H1 (cell line): ENCODE results near the gene GDPD5. TPM values are rescaled to one million over a fixed set of nuclear protein-coding genes. Genes with fewer than 3 reads are reported as not detected.

Experiments
- CTCF ChIA-PET: fragments of 300-600 bp; sonication (Branson Sonifier 250); formaldehyde crosslinking; loops from one replicate; lab custom pipeline; 2021; ENCODE audit not compliant: partially characterized antibody; lab: Charles Lee
- POLR2A ChIA-PET: fragments of 300-600 bp; sonication (Branson Sonifier 250); formaldehyde crosslinking; loops from one replicate; lab custom pipeline; 2021; ENCODE audit warnings: inconsistent platforms; ENCODE audit not compliant: partially characterized antibody; lab: Charles Lee
- DNase-seq, 2 experiments: peaks; one replicate each; pipeline versions ENCODE4 v3.0.0 to v3.0.0-alpha.2; 2010 to 2022; ENCODE audit warnings: low spot score in 2 of 2, low read depth in 1 of 2, mixed read lengths in 1 of 2
- FAIRE-seq: peaks from 2 replicates; lab custom pipeline; 2011; peaks lifted over from hg19 to GRCh38; lab: Jason Lieb, UNC
- H2AFZ ChIP-seq: 2 replicates; pipeline ENCODE4 v1.8.1; 2012; ENCODE audit warnings: low read length, inconsistent platforms
- H2AK5ac ChIP-seq: 2 replicates; pipeline ENCODE4 v1.6.1; 2013; ENCODE audit warnings: low read depth, low read length
- H2BK120ac ChIP-seq: replicated peaks from 2 replicates; pipeline ENCODE3; 2013; ENCODE audit warnings: low read depth, low read length, inconsistent platforms
- H2BK12ac ChIP-seq: 2 replicates; pipeline ENCODE4 v1.6.1; 2013; ENCODE audit warnings: low read depth, low read length
- H2BK15ac ChIP-seq: 2 replicates; pipeline ENCODE4 v1.6.1; 2013; ENCODE audit warnings: low read length
- H2BK20ac ChIP-seq: 2 replicates; pipeline ENCODE4 v1.6.1; 2013; ENCODE audit warnings: low read length
- H2BK5ac ChIP-seq: 2 replicates; pipeline ENCODE4 v1.6.1; 2013; ENCODE audit warnings: low read depth, low read length
- H3K14ac ChIP-seq: 2 replicates; pipeline ENCODE4 v1.6.1; 2013; ENCODE audit warnings: inconsistent platforms; ENCODE audit not compliant: insufficient read length
- H3K18ac ChIP-seq: 2 replicates; pipeline ENCODE4 v1.6.1; 2013; ENCODE audit warnings: low read length; ENCODE audit errors: extremely low read depth
- H3K23ac ChIP-seq: 2 replicates; pipeline ENCODE4 v1.6.1; 2013; ENCODE audit warnings: inconsistent platforms; ENCODE audit not compliant: insufficient read length
- H3K23me2 ChIP-seq: 2 replicates; pipeline ENCODE4 v1.6.1; 2013; ENCODE audit warnings: low read depth, low read length
- H3K27ac ChIP-seq: 2 replicates; pipeline ENCODE4 v1.6.1; 2011; ENCODE audit warnings: low read depth, low read length, inconsistent platforms
- H3K27me3 ChIP-seq, 4 experiments: replicated peaks in 1 of 4; 1 replicate in 1 of 4; 2 replicates in 3 of 4; pipeline versions ENCODE4 v1.6.1 to v1.8.1; 2011 to 2013; ENCODE audit warnings: low read length in 3 of 4, mild to moderate bottlenecking in 3 of 4, inconsistent platforms in 2 of 4, mixed read lengths in 2 of 4, moderate library complexity in 1 of 4; ENCODE audit not compliant: control insufficient read depth in 3 of 4, insufficient read depth in 3 of 4; ENCODE audit errors: extremely low read depth in 1 of 4
- H3K36me3 ChIP-seq, 4 experiments: 2 replicates each; pipeline versions ENCODE4 v1.6.1 to v1.8.1; 2011 to 2013; ENCODE audit warnings: mild to moderate bottlenecking in 4 of 4, low read length in 3 of 4, moderate library complexity in 2 of 4, control low read depth in 1 of 4, inconsistent platforms in 1 of 4; ENCODE audit not compliant: insufficient read depth in 4 of 4, control insufficient read depth in 2 of 4
- H3K4ac ChIP-seq: replicated peaks from 2 replicates; pipeline ENCODE3; 2013; ENCODE audit warnings: low read length, low read depth, mixed read lengths, inconsistent platforms; ENCODE audit not compliant: insufficient read length
- H3K4me1 ChIP-seq, 4 experiments: replicated peaks in 1 of 4; 1 replicate in 1 of 4; 2 replicates in 3 of 4; pipeline versions ENCODE4 v1.6.1 to v1.8.1; 2011 to 2013; ENCODE audit warnings: low read length in 3 of 4, inconsistent platforms in 2 of 4, mixed read lengths in 1 of 4; ENCODE audit not compliant: insufficient read depth in 4 of 4, control insufficient read depth in 3 of 4
- H3K4me2 ChIP-seq, 2 experiments: 2 replicates each; pipeline versions ENCODE4 v1.6.1 to v1.8.1; 2011 to 2013; ENCODE audit warnings: low read depth in 2 of 2, low read length in 2 of 2, control low read depth in 1 of 2, inconsistent platforms in 1 of 2, mild to moderate bottlenecking in 1 of 2; ENCODE audit not compliant: insufficient read depth in 1 of 2
- H3K4me3 ChIP-seq, 4 experiments: fragments of 200-600, 300-600 bp in 1 of 4; sonication (generic), shearing (Covaris generic), sonication (Bioruptor Twin) in 1 of 4; 2 replicates each; pipeline versions ENCODE4 v1.5.1 to v1.8.1; 2011 to 2016; ENCODE audit warnings: low read length in 4 of 4, low read depth in 3 of 4, control low read depth in 2 of 4, inconsistent platforms in 2 of 4, mild to moderate bottlenecking in 2 of 4, mixed read lengths in 1 of 4, moderate library complexity in 1 of 4; ENCODE audit not compliant: insufficient read depth in 2 of 4; ENCODE audit errors: extremely low read depth in 1 of 4
- H3K56ac ChIP-seq: replicated peaks from 2 replicates; pipeline ENCODE3; 2013; ENCODE audit warnings: low read depth, mild to moderate bottlenecking, mixed read lengths, low read length, inconsistent platforms; ENCODE audit not compliant: insufficient read length
- H3K79me1 ChIP-seq: 2 replicates; pipeline ENCODE4 v1.6.1; 2013; ENCODE audit warnings: low read depth, low read length, control low read depth
- H3K79me2 ChIP-seq, 2 experiments: 2 replicates each; pipeline versions ENCODE4 v1.6.1 to v1.8.1; 2012 to 2013; ENCODE audit warnings: low read length in 2 of 2, mild to moderate bottlenecking in 2 of 2, inconsistent platforms in 1 of 2; ENCODE audit not compliant: insufficient read depth in 2 of 2, control insufficient read depth in 1 of 2
- H3K9ac ChIP-seq, 4 experiments: replicated peaks in 1 of 4; 1 replicate in 1 of 4; 2 replicates in 3 of 4; pipeline versions ENCODE4 v1.6.1 to v1.8.1; 2011 to 2013; ENCODE audit warnings: low read depth in 3 of 4, low read length in 3 of 4, control low read depth in 2 of 4, mild to moderate bottlenecking in 2 of 4, moderate library complexity in 2 of 4, inconsistent platforms in 1 of 4; ENCODE audit errors: extremely low read depth in 1 of 4
- H3K9me3 ChIP-seq, 2 experiments: 2 replicates each; pipeline versions ENCODE4 v1.6.1 to v1.8.1; 2012 to 2013; ENCODE audit warnings: mild to moderate bottlenecking in 2 of 2, moderate library complexity in 2 of 2, control low read depth in 1 of 2, inconsistent platforms in 1 of 2, low read depth in 1 of 2, low read length in 1 of 2, mixed read lengths in 1 of 2; ENCODE audit not compliant: insufficient read depth in 2 of 2
- H4K20me1 ChIP-seq, 2 experiments: replicated peaks in 1 of 2; 2 replicates each; pipeline versions ENCODE3 to v1.8.1; 2011 to 2013; ENCODE audit warnings: inconsistent platforms in 2 of 2, low read length in 2 of 2, mild to moderate bottlenecking in 1 of 2; ENCODE audit not compliant: insufficient read depth in 2 of 2, control insufficient read depth in 1 of 2
- H4K5ac ChIP-seq: 2 replicates; pipeline ENCODE4 v1.6.1; 2013; ENCODE audit warnings: low read length, low read depth, mixed read lengths, inconsistent platforms; ENCODE audit not compliant: insufficient read length
- H4K8ac ChIP-seq: 2 replicates; pipeline ENCODE4 v1.8.0; 2013; ENCODE audit warnings: mild to moderate bottlenecking, moderate library complexity, low read length, inconsistent platforms; ENCODE audit not compliant: insufficient read depth; ENCODE audit errors: extremely low read depth
- H4K91ac ChIP-seq: replicated peaks from 2 replicates; pipeline ENCODE3; 2013; ENCODE audit warnings: low read length, mixed read lengths, inconsistent platforms; ENCODE audit not compliant: insufficient read length
- ASH2L ChIP-seq: fragments of 200-600, 300-600 bp; sonication (generic); IDR thresholded peaks from one replicate; pipeline ENCODE4 v1.7.1; 2017; ENCODE audit warnings: low read length
- BRCA1 ChIP-seq: IDR thresholded peaks from 2 replicates; pipeline ENCODE4 v1.6.1; 2012; ENCODE audit warnings: low read depth, low read length, improper control_type of control experiment
- EZH2 ChIP-seq: fragments of 200-600 bp; sonication (generic); IDR thresholded peaks from 2 replicates; pipeline ENCODE4 v1.7.1; 2012; ENCODE audit warnings: low read depth, mild to moderate bottlenecking, moderate library complexity, low read length, inconsistent platforms; ENCODE audit not compliant: severe bottlenecking
- GTF2F1 ChIP-seq: IDR thresholded peaks from 2 replicates; pipeline ENCODE4 v1.6.1; 2012; ENCODE audit warnings: low read depth, low read length, improper control_type of control experiment, borderline replicate concordance
- KDM5A ChIP-seq: fragments of 200-600 bp; IDR thresholded peaks from 2 replicates; pipeline ENCODE4 v1.7.1; 2012; ENCODE audit warnings: mild to moderate bottlenecking, low read length, inconsistent platforms, mixed read lengths
- MAFK ChIP-seq: IDR thresholded peaks from 2 replicates; pipeline ENCODE4 v1.6.1; 2012; ENCODE audit warnings: low read depth, mild to moderate bottlenecking, improper control_type of control experiment, low read length
- NRF1 ChIP-seq: IDR thresholded peaks from 2 replicates; pipeline ENCODE4 v1.6.1; 2011; ENCODE audit warnings: mild to moderate bottlenecking, low read depth, low read length, improper control_type of control experiment
- SP1 ChIP-seq: IDR thresholded peaks from 2 replicates; pipeline ENCODE4 v1.6.1; 2011; ENCODE audit warnings: low read depth, low read length
- TAF7 ChIP-seq: optimal IDR thresholded peaks from 2 replicates; pipeline ENCODE3; 2011; ENCODE audit warnings: low read depth, mild to moderate bottlenecking, inconsistent platforms, low read length, moderate library complexity, borderline replicate concordance
- TBP ChIP-seq: IDR thresholded peaks from 2 replicates; pipeline ENCODE4 v1.6.1; 2011; ENCODE audit warnings: low read depth, low read length, improper control_type of control experiment
- WGBS, 2 experiments: shearing (Covaris generic) in 1 of 2; methylation state at CpG; one replicate each; pipeline versions ENCODE4 v1.1.6 to v1.1.7; 2013 to 2015; ENCODE audit warnings: low lambda C conversion rate in 2 of 2, mixed read lengths in 2 of 2, inconsistent platforms in 1 of 2, low coverage in 1 of 2, missing lambda C conversion rate in 1 of 2; ENCODE audit not compliant: insufficient replicate concordance in 2 of 2, insufficient coverage in 1 of 2, insufficient read length in 1 of 2; ENCODE audit errors: extremely low coverage in 1 of 2, missing lambda C conversion rate in 1 of 2; 5-methylcytosine and 5-hydroxymethylcytosine counted together
- polyA plus RNA-seq, 7 experiments: library from polyadenylated mRNA; depleted of rRNA in 3 of 7; stranded (reverse) in 5 of 7; unstranded in 2 of 7; fragments of >200 nt in 5 of 7; fragments of 200-250 nt in 2 of 7; gene quantifications; 1 replicate in 5 of 7; 2 replicates in 1 of 7; 4 replicates in 1 of 7; pipeline versions ENCODE4 v1.2.1 to v1.2.3, GENCODE V29; 2011 to 2013; ENCODE audit warnings: missing spikeins in 2 of 7, mixed read lengths in 2 of 7
- total RNA-seq: library from RNA; stranded (reverse); fragmentation: NEBNext Ultra II Directional; extraction: Animal tissue kit (Norgen Biotek cat#: 25700); gene quantifications from 2 replicates; pipeline ENCODE4 v1.2.1, GENCODE V29; 2021
- TF ChIP-seq, protein P1 (sequence below): IDR thresholded peaks from 2 replicates; pipeline ENCODE4 v1.6.1; 2011; ENCODE audit warnings: low read length, improper control_type of control experiment

Gene GDPD5
- total and polyA plus RNA-seq, 2 of the 8 experiments (the other 6 are each of a cell fraction or from before 2014, with no cell fraction given): 7.8 to 8.6 TPM

- CTCF ChIA-PET: interaction anchor here (0.6 to 21.4 kb wide), 15 partner anchors 9 to 93 kb away, joined by 3 to 176 read pairs (median 3); partner anchors contain the start of gene GDPD5
- Histone ChIP-seq H3K36me3 (no peaks in the 10 kb centered on the region), H2BK12ac (no peak overlapping the region), H4K5ac (no peak overlapping the region), H3K79me2 (no peaks in the 10 kb centered on the region), H3K27me3 (no peaks in the 10 kb centered on the region), H3K23me2 (no peaks in the 10 kb centered on the region), H3K4ac (no peak overlapping the region), H2BK15ac (no peak overlapping the region), H3K27ac (no peak overlapping the region), H3K18ac (no peak overlapping the region), H3K9me3 (no peaks in the 10 kb centered on the region), H4K8ac (no peak overlapping the region), H2BK5ac (no peak overlapping the region), H3K4me1 (peaks cover 0 to 4% (median 2%) of the 10 kb centered on the region in 4 experiments; a peak in 3 of 7 replicates), H4K91ac (no peak overlapping the region), H3K23ac (no peak overlapping the region), H2AK5ac (no peak overlapping the region), H3K4me2 (no peak overlapping the region), H2BK120ac (no peak overlapping the region), H3K4me3 (no peak overlapping the region), H3K79me1 (no peaks in the 10 kb centered on the region; the same call in 1 of the 2 replicates), H2BK20ac (no peak overlapping the region), H2AFZ (no peak overlapping the region), H3K9ac (no peak overlapping the region), H4K20me1 (no peaks in the 10 kb centered on the region), H3K56ac (no peak overlapping the region), H3K14ac (no peak overlapping the region)
- WGBS, 2 experiments: 94% methylated on average over 10 of the region's 10 CpGs; no CpG with 5 or more reads in 1 of the 2 experiments
- POLR2A ChIA-PET: interaction anchor here (1.0 to 1.3 kb wide), 2 partner anchors 15 to 95 kb away, joined by 3 read pairs; no protein-coding TSS in a partner anchor
- no peak for DNase-seq
- TF ChIP-seq, protein P1, sequence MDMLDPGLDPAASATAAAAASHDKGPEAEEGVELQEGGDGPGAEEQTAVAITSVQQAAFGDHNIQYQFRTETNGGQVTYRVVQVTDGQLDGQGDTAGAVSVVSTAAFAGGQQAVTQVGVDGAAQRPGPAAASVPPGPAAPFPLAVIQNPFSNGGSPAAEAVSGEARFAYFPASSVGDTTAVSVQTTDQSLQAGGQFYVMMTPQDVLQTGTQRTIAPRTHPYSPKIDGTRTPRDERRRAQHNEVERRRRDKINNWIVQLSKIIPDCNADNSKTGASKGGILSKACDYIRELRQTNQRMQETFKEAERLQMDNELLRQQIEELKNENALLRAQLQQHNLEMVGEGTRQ: no peak
- no peak for TF ChIP-seq NRF1
- TF ChIP-seq TBP: no peak
- no peak for TF ChIP-seq MAFK
- no peak for TF ChIP-seq TAF7
- TF ChIP-seq BRCA1: no peak
- TF ChIP-seq KDM5A: no peak
- TF ChIP-seq EZH2: no peak
- no peak for TF ChIP-seq SP1
- TF ChIP-seq ASH2L: no peak
- no peak for TF ChIP-seq GTF2F1
- no peak for FAIRE-seq
Observed at GRCh38 chr11:75480185-75481175, 45.3 kb downstream of the GDPD5 start.
